Retinal pigment epithelial cell (primary cell): Measurements from ENCODE around the gene PDCL3.

Source experiments
- DNase-seq: peaks from one replicate; pipeline ENCODE4 v3.0.0-alpha.2; 2010; ENCODE audit warnings: low read depth
- H3K4me3 ChIP-seq: 2 replicates; pipeline ENCODE4 v1.5.1; 2011; ENCODE audit warnings: mild to moderate bottlenecking, low read length, control low read depth, moderate library complexity
- CTCF ChIP-seq: conservative IDR thresholded peaks from 2 replicates; pipeline ENCODE4 v1.5.1; 2011; ENCODE audit warnings: low read depth, low read length, control low read depth, inconsistent platforms

The PDCL3 gene

GRCh38 chr2:100541404-100541803 is 21.4 kb upstream of the PDCL3 start:
- no peak for TF ChIP-seq CTCF
- H3K4me3 ChIP-seq: no peak overlapping the region
- DNase-seq: no peak

- H3K4me3 ChIP-seq: no peak overlapping the region
- no peak for DNase-seq
- no peak for TF ChIP-seq CTCF
Observed at GRCh38 chr2:100542418-100542817, 20.4 kb upstream of the PDCL3 start.

GRCh38 chr2:100544911-100545596 is 17.7 kb upstream of the PDCL3 start:
- no peak overlapping the region for H3K4me3 ChIP-seq
- DNase-seq: no peak
- TF ChIP-seq CTCF: no peak

- no peak for TF ChIP-seq CTCF
- no peak overlapping the region for H3K4me3 ChIP-seq
- DNase-seq: no peak
Observed at GRCh38 chr2:100546469-100546868, 16.3 kb upstream of the PDCL3 start.

GRCh38 chr2:100548771-100549170 is 14.0 kb upstream of the PDCL3 start:
- no peak for TF ChIP-seq CTCF

GRCh38 chr2:100551303-100551702 is 11.5 kb upstream of the PDCL3 start:
- TF ChIP-seq CTCF: no peak
- DNase-seq: no peak
- H3K4me3 ChIP-seq: no peak overlapping the region

More at GRCh38 chr2:100548771-100549170, 14.0 kb upstream of the PDCL3 start:
- no peak for DNase-seq
- no peak overlapping the region for H3K4me3 ChIP-seq

GRCh38 chr2:100554798-100555407 is 7.9 kb upstream of the PDCL3 start:
- no peak overlapping the region for H3K4me3 ChIP-seq
- no peak for DNase-seq
- no peak for TF ChIP-seq CTCF
